Measurements from ENCODE around the gene EPHB1.

- TF ChIP-seq EZH2 (IDR thresholded peaks at IDR 0.05; ENCODE audit: borderline replicate concordance, low read depth, low read length, poor library complexity, severe bottlenecking) = no peak
- no peak for TF ChIP-seq CTCF (conservative IDR thresholded peaks at IDR 0.05; ENCODE audit: low read depth, low read length)
Measured at GRCh38 chr3:134938029-134938525, 143.0 kb downstream of the EPHB1 start.

All from A673 (cell line).